Karpas-422 (cell line): ENCODE results near the gene ITGB2. TPM values are rescaled to one million over a fixed set of nuclear protein-coding genes. Genes with fewer than 3 reads are reported as not detected.
A peak's percentile ranks its signal among the peaks of the same experiment; 100 is the strongest.

Experiments used
- DNase-seq: peaks from one replicate; pipeline ENCODE4 v3.0.0-alpha.2; 2015
- H2AFZ ChIP-seq: fragments of 200-600 bp; sonication (generic); 2 replicates; pipeline ENCODE4 v1.6.1; 2014; ENCODE audit warnings: antibody characterized with exemption, low read length, mixed read lengths
- H3K27ac ChIP-seq: fragments of 200-600 bp; sonication (generic); 2 replicates; pipeline ENCODE4 v1.5.1; 2014; ENCODE audit warnings: mild to moderate bottlenecking, low read length, moderate library complexity
- H3K27me3 ChIP-seq: fragments of 200-600 bp; sonication (generic); 2 replicates; pipeline ENCODE4 v1.6.1; 2014; ENCODE audit warnings: low read length, mixed read lengths
- H3K36me3 ChIP-seq: fragments of 200-600 bp; sonication (generic); 2 replicates; pipeline ENCODE4 v1.6.1; 2014; ENCODE audit warnings: low read length, mixed read lengths; ENCODE audit not compliant: insufficient read depth
- H3K4me1 ChIP-seq: fragments of 200-600 bp; sonication (generic); 2 replicates; pipeline ENCODE4 v1.6.1; 2014; ENCODE audit warnings: mild to moderate bottlenecking, low read length, mixed read lengths
- H3K4me2 ChIP-seq: fragments of 200-600 bp; sonication (generic); 2 replicates; pipeline ENCODE4 v1.6.1; 2014; ENCODE audit warnings: low read length, low read depth, mild to moderate bottlenecking; ENCODE audit not compliant: poor library complexity, severe bottlenecking
- H3K4me3 ChIP-seq: fragments of 200-600 bp; sonication (generic); 2 replicates; pipeline ENCODE4 v1.5.1; 2014; ENCODE audit warnings: mild to moderate bottlenecking, antibody characterized with exemption, low read length, mixed read lengths
- H3K79me2 ChIP-seq: fragments of 200-600 bp; sonication (generic); 2 replicates; pipeline ENCODE4 v1.6.1; 2014; ENCODE audit warnings: mild to moderate bottlenecking, low read length, mixed read lengths
- H3K9ac ChIP-seq: fragments of 200-600 bp; sonication (generic); 2 replicates; pipeline ENCODE4 v1.6.0; 2014; ENCODE audit warnings: low read length
- H3K9me2 ChIP-seq: fragments of 200-600 bp; sonication (generic), shearing (Covaris generic); replicated peaks from 2 replicates; pipeline ENCODE4 v1.6.0; 2014; ENCODE audit warnings: mild to moderate bottlenecking, low read length, moderate library complexity; ENCODE audit not compliant: insufficient read depth
- H3K9me3 ChIP-seq: fragments of 300-700, 200-600 bp; sonication (generic); 2 replicates; pipeline ENCODE4 v1.6.1; 2014; ENCODE audit warnings: low read length, mixed read lengths
- H4K20me1 ChIP-seq: fragments of 200-600 bp; sonication (generic); 2 replicates; pipeline ENCODE4 v1.6.1; 2014; ENCODE audit warnings: mild to moderate bottlenecking, antibody characterized with exemption, low read length, low read depth; ENCODE audit not compliant: insufficient read depth
- total RNA-seq: library from RNA; depleted of rRNA; stranded (reverse); fragments of >200 nt; shearing (Covaris generic); gene quantifications from 2 replicates; pipeline ENCODE4 v1.2.3, GENCODE V29; 2014; ENCODE audit warnings: low replicate concordance

The ITGB2 gene
- total RNA-seq, 1 experiment from 2014 or later = 252 TPM

- no peak overlapping the region for H2AFZ ChIP-seq
- peaks cover 40% of the 10 kb centered on the region for H3K4me1 ChIP-seq
- H4K20me1 ChIP-seq = no peaks in the 10 kb centered on the region
- no peak overlapping the region for H3K4me3 ChIP-seq
- H3K79me2 ChIP-seq = no peaks in the 10 kb centered on the region
- H3K9me3 ChIP-seq = no peaks in the 10 kb centered on the region
- H3K27ac ChIP-seq = no peak overlapping the region
- H3K9ac ChIP-seq = no peak overlapping the region
- H3K4me2 ChIP-seq = no peak overlapping the region
- peaks cover 22% of the 10 kb centered on the region for H3K36me3 ChIP-seq
- no peak for DNase-seq
- H3K9me2 ChIP-seq = no peaks in the 10 kb centered on the region
- H3K27me3 ChIP-seq = no peaks in the 10 kb centered on the region
Observed at GRCh38 chr21:44897326-44898010, 23.2 kb downstream of the ITGB2 start.

DNA sequence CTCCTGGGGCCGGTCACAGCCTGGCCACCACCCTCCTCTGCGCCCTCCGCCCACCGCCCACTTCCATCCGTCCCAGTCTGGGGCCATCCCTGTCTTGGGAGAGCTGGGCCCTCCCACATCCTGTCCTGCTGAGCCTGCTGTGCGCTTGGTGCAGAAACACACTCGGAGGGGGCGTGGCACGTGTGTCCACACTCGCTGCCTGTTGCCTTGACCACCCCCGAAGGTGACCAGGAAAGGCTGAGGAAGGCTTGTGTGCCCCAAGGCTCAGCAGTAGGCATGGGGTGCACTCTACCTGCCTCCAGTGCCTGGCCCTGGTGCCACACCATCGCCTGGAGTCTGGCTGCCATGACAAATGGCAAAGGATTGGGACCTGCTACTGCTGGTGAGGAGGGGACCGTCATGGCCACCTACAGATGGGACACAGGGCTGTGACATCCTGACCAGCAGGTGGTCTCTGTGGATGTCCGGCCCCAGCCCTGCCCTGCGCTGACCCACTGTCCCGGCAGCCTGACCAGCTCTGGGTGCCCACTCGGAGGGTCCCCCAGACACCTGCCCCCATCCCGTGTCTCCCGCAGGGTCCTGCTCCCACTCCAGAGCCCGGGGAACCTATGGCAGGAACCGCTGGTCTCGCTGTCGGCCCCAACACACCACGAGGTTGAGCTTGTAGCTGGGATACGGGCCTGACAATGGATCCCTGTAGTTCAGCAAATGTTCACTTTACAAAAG lies 24.0 kb downstream of the ITGB2 start:
- no peak overlapping the region for H3K27ac ChIP-seq
- H3K4me1 ChIP-seq = peaks cover 45% of the 10 kb centered on the region
- H2AFZ ChIP-seq = no peak overlapping the region
- H3K79me2 ChIP-seq = no peaks in the 10 kb centered on the region
- H4K20me1 ChIP-seq = no peaks in the 10 kb centered on the region
- no peak for DNase-seq
- no peak overlapping the region for H3K4me3 ChIP-seq
- no peaks in the 10 kb centered on the region for H3K27me3 ChIP-seq
- H3K9me3 ChIP-seq = no peaks in the 10 kb centered on the region
- no peaks in the 10 kb centered on the region for H3K9me2 ChIP-seq
- no peak overlapping the region for H3K9ac ChIP-seq
- peaks cover 20% of the 10 kb centered on the region; the same call in 1 of the 2 replicates for H3K36me3 ChIP-seq
- H3K4me2 ChIP-seq = no peak overlapping the region

DNA sequence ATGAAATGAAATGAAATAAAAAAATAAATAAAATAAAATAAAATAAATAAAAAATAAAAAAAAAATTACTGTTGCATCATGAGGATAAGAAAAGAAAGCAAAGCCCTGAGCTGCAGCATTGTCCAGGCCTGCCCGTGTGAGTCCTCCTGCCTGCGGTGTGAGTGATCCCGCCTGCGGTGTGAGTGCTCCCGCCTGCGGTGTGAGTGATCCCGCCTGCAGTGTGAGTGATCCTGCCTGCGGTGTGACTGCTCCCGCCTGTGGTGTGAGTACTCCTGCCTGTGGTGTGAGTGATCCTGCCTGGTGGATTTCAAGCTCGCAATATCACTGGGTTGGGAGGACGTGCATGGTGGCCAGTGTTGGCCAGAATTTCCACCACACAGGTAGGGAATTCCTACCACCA lies 24.8 kb downstream of the ITGB2 start:
- Histone ChIP-seq H3K9ac (no peak overlapping the region), H2AFZ (no peak overlapping the region), H3K9me2 (no peaks in the 10 kb centered on the region), H3K27ac (peak overlapping the region; percentile 88; the same call in 1 of the 2 replicates), H3K79me2 (no peaks in the 10 kb centered on the region), H3K36me3 (peaks cover 20% of the 10 kb centered on the region; the same call in 1 of the 2 replicates), H3K4me2 (no peak overlapping the region), H3K27me3 (no peaks in the 10 kb centered on the region), H3K4me1 (peaks cover 54% of the 10 kb centered on the region), H3K4me3 (no peak overlapping the region), H3K9me3 (no peaks in the 10 kb centered on the region), H4K20me1 (no peaks in the 10 kb centered on the region)
- no peak for DNase-seq

DNA sequence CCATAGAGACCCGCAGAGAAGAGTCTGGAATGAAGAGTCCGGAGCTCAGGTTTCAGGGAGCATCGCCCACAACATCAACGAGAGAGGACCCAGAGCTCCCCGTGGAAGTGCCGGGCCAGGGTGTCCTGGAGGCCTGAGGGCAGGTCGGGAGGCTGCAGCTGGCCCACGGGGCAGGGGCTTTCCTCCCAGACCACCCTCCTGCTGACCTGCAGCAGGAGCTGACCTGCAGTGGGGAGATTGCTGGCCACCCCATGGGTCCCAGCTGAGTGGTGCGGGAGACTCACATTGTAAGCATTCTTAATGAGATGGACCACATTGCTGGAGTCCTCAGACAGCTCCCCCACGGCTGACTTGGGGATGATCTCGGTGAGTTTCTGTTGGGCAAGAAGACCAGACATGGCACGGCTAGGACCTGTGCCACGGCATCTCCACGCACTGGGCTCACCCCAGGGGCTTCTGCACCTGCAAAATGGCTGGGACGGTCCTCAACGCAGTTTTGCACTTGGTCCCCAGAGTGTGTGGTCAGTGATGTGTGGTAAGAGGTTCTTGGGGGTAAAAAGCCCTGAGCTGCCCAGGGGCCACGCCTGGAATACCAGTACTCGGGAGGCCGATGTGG lies 25.9 kb downstream of the ITGB2 start:
- H3K36me3 ChIP-seq = peaks cover 17% of the 10 kb centered on the region; the same call in 1 of the 2 replicates
- no peak overlapping the region; the same call in 1 of the 2 replicates for H3K4me3 ChIP-seq
- no peaks in the 10 kb centered on the region for H3K27me3 ChIP-seq
- H3K27ac ChIP-seq = peak overlapping the region; percentile 88
- no peak overlapping the region for H2AFZ ChIP-seq
- H3K4me2 ChIP-seq = peak overlapping the region; percentile 49
- H3K9ac ChIP-seq = peak overlapping the region; percentile 52
- H3K9me2 ChIP-seq = no peaks in the 10 kb centered on the region
- H3K79me2 ChIP-seq = no peaks in the 10 kb centered on the region
- no peak for DNase-seq
- no peaks in the 10 kb centered on the region for H3K9me3 ChIP-seq
- peaks cover 63% of the 10 kb centered on the region for H3K4me1 ChIP-seq
- no peaks in the 10 kb centered on the region for H4K20me1 ChIP-seq

GRCh38 chr21:44893948-44894656 lies 26.6 kb downstream of the ITGB2 start:
- Histone ChIP-seq H3K27ac (peak overlapping the region; percentile 88), H3K36me3 (peaks cover 17% of the 10 kb centered on the region; the same call in 1 of the 2 replicates), H3K79me2 (no peaks in the 10 kb centered on the region), H4K20me1 (no peaks in the 10 kb centered on the region), H2AFZ (no peak overlapping the region), H3K4me2 (no peak overlapping the region), H3K4me1 (peaks cover 63% of the 10 kb centered on the region), H3K4me3 (no peak overlapping the region; the same call in 1 of the 2 replicates), H3K9me3 (no peaks in the 10 kb centered on the region), H3K9me2 (no peaks in the 10 kb centered on the region), H3K9ac (peak overlapping the region; percentile 52), H3K27me3 (no peaks in the 10 kb centered on the region)
- no peak for DNase-seq

- Histone ChIP-seq H3K4me1 (peaks cover 63% of the 10 kb centered on the region), H3K36me3 (peaks cover 8% of the 10 kb centered on the region; the same call in 1 of the 2 replicates), H3K27ac (peak overlapping the region; percentile 88), H3K9me3 (no peaks in the 10 kb centered on the region), H2AFZ (no peak overlapping the region), H3K9me2 (no peaks in the 10 kb centered on the region), H3K4me2 (no peak overlapping the region), H4K20me1 (no peaks in the 10 kb centered on the region), H3K4me3 (no peak overlapping the region), H3K27me3 (no peaks in the 10 kb centered on the region), H3K79me2 (no peaks in the 10 kb centered on the region), H3K9ac (peak overlapping the region; percentile 23; the same call in 1 of the 2 replicates)
- DNase-seq = no peak
Observed at GRCh38 chr21:44893278-44893556, 27.5 kb downstream of the ITGB2 start.

DNA sequence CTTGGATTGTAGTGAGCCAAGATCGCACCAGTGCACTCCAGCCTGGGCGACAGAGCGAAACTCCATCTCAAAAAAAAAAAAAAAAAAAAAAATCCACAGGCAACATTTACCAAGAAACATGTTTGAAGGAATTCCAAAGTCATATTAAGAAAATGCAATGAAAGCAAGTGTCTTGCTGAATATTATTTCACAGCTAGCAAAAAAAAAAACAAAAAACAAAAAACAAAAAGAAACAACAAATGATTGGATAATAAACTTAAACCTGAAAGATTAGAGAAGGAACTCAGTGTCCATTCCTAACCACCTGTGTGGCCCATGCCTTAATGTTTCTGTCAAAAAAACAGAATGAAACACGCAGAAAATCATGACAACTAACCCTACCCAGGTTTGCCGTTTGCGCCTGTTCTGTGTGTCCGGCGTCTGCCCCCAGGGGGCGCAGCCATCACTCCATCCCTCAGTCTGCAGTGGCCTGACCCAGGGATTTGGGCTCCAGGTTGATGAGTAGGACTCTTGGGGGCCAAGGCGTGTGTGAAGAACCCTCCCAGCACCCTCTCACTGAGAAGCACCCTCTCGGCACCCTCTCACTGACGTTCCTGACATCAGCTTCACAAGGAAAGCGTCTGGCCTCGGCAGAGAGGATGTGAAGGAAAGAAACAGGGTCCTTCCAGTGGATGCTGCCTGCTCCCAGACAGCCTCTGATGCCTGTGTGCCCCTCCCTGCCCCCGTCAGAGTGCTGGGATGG lies 28.0 kb downstream of the ITGB2 start:
- H4K20me1 ChIP-seq = no peaks in the 10 kb centered on the region
- no peak overlapping the region for H3K4me2 ChIP-seq
- peak overlapping the region; percentile 88 for H3K27ac ChIP-seq
- peaks cover 63% of the 10 kb centered on the region for H3K4me1 ChIP-seq
- no peaks in the 10 kb centered on the region for H3K27me3 ChIP-seq
- no peaks in the 10 kb centered on the region for H3K79me2 ChIP-seq
- no peaks in the 10 kb centered on the region for H3K9me2 ChIP-seq
- no peaks in the 10 kb centered on the region for H3K9me3 ChIP-seq
- DNase-seq = peak; percentile 92
- no peak overlapping the region for H3K4me3 ChIP-seq
- H3K9ac ChIP-seq = peak overlapping the region; percentile 23; the same call in 1 of the 2 replicates
- H3K36me3 ChIP-seq = peaks cover 8% of the 10 kb centered on the region; the same call in 1 of the 2 replicates
- no peak overlapping the region for H2AFZ ChIP-seq
